ENCODE measurements around the gene HMCN1.
A peak's percentile ranks its signal among the peaks of the same experiment; 100 is the strongest.

The HMCN1 gene

GRCh38 chr1:185733818-185734735 lies at the start of gene HMCN1:
HMCN1 (plus strand) TSS chr1:185734391; CDS start chr1:185734780, 389 bp downstream.
- Mint-ChIP-seq H3K36me3 (ENCODE audit: insufficient read depth) (peaks cover 5% of the 10 kb centered on the region), H3K4me1 (peaks cover 18% of the 10 kb centered on the region), H3K9me3 (peaks cover 9% of the 10 kb centered on the region), H3K4me3 (peak within 1 kb of the TSS; percentile 53), H3K27ac (ENCODE audit: low read depth) (no peak within 1 kb of the TSS), H3K27me3 (peaks cover 90% of the 10 kb centered on the region)
- ATAC-seq (replicated peaks; ENCODE audit: extremely low read depth, poor library complexity, severe bottlenecking) (no peak), DNase-seq (ENCODE audit: low spot score in 2 of 2) (no peak)

DNA sequence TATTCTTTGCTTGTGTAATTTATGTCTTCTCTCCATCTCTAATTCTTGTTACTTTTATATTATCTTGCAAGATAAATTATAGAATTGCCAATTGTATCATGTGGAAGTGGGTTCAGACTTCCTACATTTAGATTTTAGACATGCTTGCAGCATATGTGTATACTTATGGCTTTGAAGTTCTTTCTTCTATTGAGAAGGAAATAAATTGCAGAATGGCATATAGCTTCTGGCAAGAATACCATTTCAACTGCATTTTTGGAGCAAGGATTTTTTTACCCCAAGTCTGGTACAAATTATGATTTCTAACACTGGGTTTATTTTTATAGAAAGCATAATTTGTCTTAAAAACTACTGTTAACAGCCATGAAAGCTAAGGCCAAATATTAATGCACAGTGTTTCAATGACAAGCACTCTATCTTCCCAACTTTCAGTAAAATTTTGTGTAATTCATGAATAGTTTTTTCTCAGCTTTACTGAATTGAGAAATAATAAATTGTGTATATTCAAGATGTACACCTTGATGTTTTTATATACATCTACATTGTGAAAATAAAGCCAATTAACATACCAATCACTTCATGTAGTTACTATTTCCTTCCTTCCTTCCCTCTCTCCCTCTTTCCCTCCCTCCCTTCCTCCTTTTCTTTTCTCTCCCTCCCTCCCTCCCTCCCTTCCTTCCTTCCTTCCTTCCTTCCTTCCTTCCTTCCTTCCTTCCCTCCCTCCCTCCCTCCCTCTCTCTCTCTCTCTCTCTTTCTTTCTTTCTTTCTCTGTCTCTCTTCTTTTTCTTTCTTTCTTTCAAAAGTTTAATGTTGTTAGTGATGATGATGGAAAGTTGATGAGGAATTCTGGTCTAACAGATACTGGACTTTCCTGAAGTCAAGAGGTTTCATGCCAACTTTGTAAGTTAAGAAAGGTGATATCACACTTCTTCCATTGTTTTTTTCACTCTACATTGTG lies 47.1 kb upstream of the HMCN1 start:
- Mint-ChIP-seq H3K9me3 (no peaks in the 10 kb centered on the region), H3K4me3 (no peak overlapping the region), H3K27ac (ENCODE audit: low read depth) (no peak overlapping the region), H3K4me1 (no peaks in the 10 kb centered on the region), H3K27me3 (peaks cover 52% of the 10 kb centered on the region), H3K36me3 (ENCODE audit: insufficient read depth) (no peaks in the 10 kb centered on the region)
- no peak for DNase-seq (ENCODE audit: low spot score in 2 of 2)
- ATAC-seq (replicated peaks; ENCODE audit: extremely low read depth, poor library complexity, severe bottlenecking), result no peak

GRCh38 chr1:185690527-185690926 lies 43.7 kb upstream of the HMCN1 start:
- no peak for DNase-seq (ENCODE audit: low spot score in 2 of 2)
- ATAC-seq (replicated peaks; ENCODE audit: extremely low read depth, poor library complexity, severe bottlenecking), result no peak
- H3K36me3 Mint-ChIP-seq (ENCODE audit: insufficient read depth), result no peaks in the 10 kb centered on the region
- H3K4me3 Mint-ChIP-seq, result no peak overlapping the region
- H3K9me3 Mint-ChIP-seq, result no peaks in the 10 kb centered on the region
- peaks cover 49% of the 10 kb centered on the region for H3K27me3 Mint-ChIP-seq
- no peak overlapping the region for H3K27ac Mint-ChIP-seq (ENCODE audit: low read depth)
- H3K4me1 Mint-ChIP-seq, result peaks cover 12% of the 10 kb centered on the region

DNA sequence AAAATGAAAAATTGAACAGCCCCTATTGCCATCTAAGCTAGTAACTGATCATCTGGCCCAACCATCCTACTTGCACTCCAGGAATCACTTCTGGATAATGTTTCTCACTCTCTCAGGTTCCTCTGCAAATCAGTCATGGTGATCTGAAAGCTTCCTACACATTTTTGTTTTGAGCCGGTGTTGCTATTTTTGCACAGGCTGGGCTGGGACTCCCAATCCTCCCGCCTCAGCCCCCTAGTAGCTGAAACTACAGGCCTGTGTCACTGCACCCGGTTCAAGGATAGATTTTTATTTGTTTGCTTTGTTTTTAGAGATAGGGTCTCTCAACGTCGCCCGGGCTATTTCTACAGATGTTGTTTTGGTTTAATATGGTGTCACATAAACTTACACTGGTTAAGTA lies 40.5 kb upstream of the HMCN1 start:
- no peak for DNase-seq (ENCODE audit: low spot score in 2 of 2)
- Mint-ChIP-seq H3K9me3 (no peaks in the 10 kb centered on the region), H3K4me3 (peak overlapping the region; percentile 73), H3K4me1 (peaks cover 12% of the 10 kb centered on the region), H3K27ac (ENCODE audit: low read depth) (peak overlapping the region; percentile 92), H3K36me3 (ENCODE audit: insufficient read depth) (no peaks in the 10 kb centered on the region), H3K27me3 (peaks cover 26% of the 10 kb centered on the region)
- no peak for ATAC-seq (replicated peaks; ENCODE audit: extremely low read depth, poor library complexity, severe bottlenecking)

DNA sequence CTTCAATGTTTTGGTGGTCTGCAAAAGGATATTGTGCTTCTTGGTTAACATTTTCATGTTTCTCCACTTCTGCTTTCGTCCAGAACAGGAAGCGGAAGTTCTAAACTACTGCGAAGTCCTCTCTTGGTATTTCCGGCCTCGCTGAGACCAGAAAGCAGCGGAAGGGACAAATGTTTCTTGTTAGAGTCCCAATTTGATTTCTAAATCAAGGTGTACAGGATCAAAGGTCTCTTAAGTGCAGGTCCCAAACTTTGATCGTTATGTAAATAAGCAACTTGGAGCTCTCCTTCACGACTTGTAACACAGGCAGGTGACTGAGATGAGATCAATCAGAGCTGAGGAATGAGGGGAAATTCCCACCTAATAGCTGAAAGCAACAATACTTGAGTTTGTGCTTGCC lies 40.1 kb upstream of the HMCN1 start:
- peaks cover 22% of the 10 kb centered on the region for H3K27me3 Mint-ChIP-seq
- DNase-seq (ENCODE audit: low spot score in 2 of 2) (no peak), ATAC-seq (replicated peaks; ENCODE audit: extremely low read depth, poor library complexity, severe bottlenecking) (peak; percentile 14)
- no peaks in the 10 kb centered on the region for H3K9me3 Mint-ChIP-seq
- H3K27ac Mint-ChIP-seq (ENCODE audit: low read depth), result peak overlapping the region; percentile 92
- peak overlapping the region; percentile 73 for H3K4me3 Mint-ChIP-seq
- no peaks in the 10 kb centered on the region for H3K36me3 Mint-ChIP-seq (ENCODE audit: insufficient read depth)
- peaks cover 12% of the 10 kb centered on the region for H3K4me1 Mint-ChIP-seq

DNA sequence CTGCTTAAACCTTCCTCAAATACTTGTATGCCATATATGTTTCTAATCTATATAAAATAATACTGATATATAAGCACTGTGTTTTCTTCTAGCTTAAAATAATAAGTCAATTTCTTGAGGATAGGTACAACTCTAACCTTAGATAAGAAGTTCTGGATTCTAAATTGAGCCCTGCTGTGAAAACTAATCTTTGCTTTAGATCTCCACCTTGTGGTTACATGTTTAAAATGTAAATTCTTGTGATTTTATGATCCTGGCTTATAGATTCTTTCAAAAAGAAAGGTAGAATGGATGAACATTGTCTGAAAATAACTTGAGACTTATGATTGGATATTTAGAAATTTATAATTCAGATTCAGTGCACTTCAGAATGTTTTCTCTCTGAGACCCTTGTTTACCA lies 38.9 kb upstream of the HMCN1 start:
- Mint-ChIP-seq H3K27ac (ENCODE audit: low read depth) (no peak overlapping the region), H3K9me3 (no peaks in the 10 kb centered on the region), H3K4me1 (peaks cover 12% of the 10 kb centered on the region), H3K36me3 (ENCODE audit: insufficient read depth) (no peaks in the 10 kb centered on the region), H3K4me3 (no peak overlapping the region), H3K27me3 (peaks cover 23% of the 10 kb centered on the region)
- DNase-seq (ENCODE audit: low spot score in 2 of 2) (no peak), ATAC-seq (replicated peaks; ENCODE audit: extremely low read depth, poor library complexity, severe bottlenecking) (no peak)

DNA sequence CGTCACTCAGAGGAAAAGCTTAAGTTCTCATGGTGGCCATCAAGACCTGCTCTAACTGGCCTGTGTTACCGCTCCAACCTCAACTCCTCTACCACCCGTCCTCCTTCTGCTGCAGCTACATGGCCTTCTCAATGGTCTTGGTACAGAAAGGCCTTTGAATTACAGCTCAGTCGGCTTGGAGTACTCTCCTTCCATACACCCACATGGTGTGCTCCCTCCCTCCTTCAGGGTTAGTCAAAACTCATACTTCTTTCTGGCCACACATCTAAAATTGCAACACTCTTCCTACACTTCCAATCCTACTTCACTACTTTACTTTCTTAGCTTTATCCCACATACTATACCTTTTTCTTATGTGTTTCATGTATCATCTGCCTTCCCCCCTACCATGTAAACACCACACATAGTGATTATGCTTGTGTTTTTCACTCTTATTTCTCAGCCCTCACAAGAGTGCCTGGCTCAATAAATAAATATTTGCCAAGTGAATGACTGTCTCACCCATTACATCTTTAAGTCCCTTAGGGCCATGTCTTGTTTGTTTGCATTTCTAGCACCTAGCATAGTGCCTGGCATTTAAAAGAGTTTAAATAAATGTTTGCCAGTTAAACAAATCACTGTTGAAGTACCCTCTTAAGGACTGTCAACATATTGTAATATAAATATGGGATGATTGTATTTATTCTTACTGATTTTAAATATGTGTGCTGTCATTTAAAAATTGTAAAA lies 37.6 kb upstream of the HMCN1 start:
- DNase-seq (ENCODE audit: low spot score in 2 of 2) (no peak), ATAC-seq (replicated peaks; ENCODE audit: extremely low read depth, poor library complexity, severe bottlenecking) (no peak)
- Mint-ChIP-seq H3K4me3 (no peak overlapping the region), H3K27ac (ENCODE audit: low read depth) (no peak overlapping the region), H3K4me1 (peaks cover 12% of the 10 kb centered on the region), H3K27me3 (peaks cover 32% of the 10 kb centered on the region), H3K36me3 (ENCODE audit: insufficient read depth) (no peaks in the 10 kb centered on the region), H3K9me3 (no peaks in the 10 kb centered on the region)

DNA sequence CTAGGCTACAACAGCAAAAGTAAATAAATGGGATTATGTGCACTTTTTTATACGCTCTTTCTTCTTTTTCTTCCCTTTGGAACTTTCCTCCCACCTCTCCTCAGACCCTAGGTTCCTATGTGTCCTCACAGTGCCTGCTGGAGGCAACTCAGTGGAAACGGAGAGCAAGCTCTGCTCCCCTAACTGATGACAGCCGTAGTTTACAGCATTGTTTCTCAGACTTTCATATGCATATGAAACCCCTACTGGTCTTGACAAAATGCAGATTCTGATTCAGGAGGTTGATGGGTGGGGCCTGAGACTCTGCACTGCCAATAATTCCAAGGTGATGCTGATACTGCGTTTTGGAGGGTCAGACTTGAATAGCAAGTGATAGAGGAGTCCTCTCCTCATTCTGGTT lies 34.3 kb upstream of the HMCN1 start:
- Mint-ChIP-seq H3K27ac (ENCODE audit: low read depth) (no peak overlapping the region), H3K4me3 (no peak overlapping the region), H3K4me1 (no peaks in the 10 kb centered on the region), H3K9me3 (no peaks in the 10 kb centered on the region), H3K27me3 (peaks cover 24% of the 10 kb centered on the region), H3K36me3 (ENCODE audit: insufficient read depth) (no peaks in the 10 kb centered on the region)
- DNase-seq (ENCODE audit: low spot score in 2 of 2), result no peak
- ATAC-seq (replicated peaks; ENCODE audit: extremely low read depth, poor library complexity, severe bottlenecking), result no peak

DNA sequence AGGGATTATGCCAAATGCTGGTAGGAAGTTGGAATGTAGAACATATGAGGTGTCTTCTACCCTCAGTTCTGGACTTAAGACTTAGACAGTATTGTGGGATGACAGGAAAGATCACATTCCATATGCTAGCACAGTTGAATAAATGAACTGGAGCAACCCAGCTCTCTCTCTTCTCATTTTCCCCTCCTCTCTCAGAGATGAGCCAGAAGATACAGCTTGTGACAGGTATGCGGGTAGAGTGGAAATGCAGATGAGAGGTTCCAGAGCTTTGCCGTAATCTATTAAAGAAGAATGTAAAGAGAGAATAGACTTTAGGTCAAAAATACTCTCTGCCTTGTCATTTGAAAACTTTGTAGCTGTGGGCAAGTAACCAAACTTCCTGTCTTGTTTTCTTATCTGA lies 32.5 kb upstream of the HMCN1 start:
- Mint-ChIP-seq H3K9me3 (no peaks in the 10 kb centered on the region), H3K27me3 (peaks cover 32% of the 10 kb centered on the region)

GRCh38 chr1:185704181-185704580 lies 30.0 kb upstream of the HMCN1 start:
- no peak for DNase-seq (ENCODE audit: low spot score in 2 of 2)
- Mint-ChIP-seq H3K36me3 (ENCODE audit: insufficient read depth) (no peaks in the 10 kb centered on the region), H3K4me3 (no peak overlapping the region), H3K27me3 (peaks cover 57% of the 10 kb centered on the region), H3K9me3 (peaks cover 5% of the 10 kb centered on the region), H3K27ac (ENCODE audit: low read depth) (no peak overlapping the region), H3K4me1 (no peaks in the 10 kb centered on the region)
- ATAC-seq (replicated peaks; ENCODE audit: extremely low read depth, poor library complexity, severe bottlenecking), result no peak

More for the DNA sequence above, 32.5 kb upstream of the HMCN1 start:
- no peak for DNase-seq (ENCODE audit: low spot score in 2 of 2)
- H3K27ac Mint-ChIP-seq (ENCODE audit: low read depth), result no peak overlapping the region
- H3K4me1 Mint-ChIP-seq, result no peaks in the 10 kb centered on the region
- H3K4me3 Mint-ChIP-seq, result no peak overlapping the region
- no peak for ATAC-seq (replicated peaks; ENCODE audit: extremely low read depth, poor library complexity, severe bottlenecking)
- no peaks in the 10 kb centered on the region for H3K36me3 Mint-ChIP-seq (ENCODE audit: insufficient read depth)

DNA sequence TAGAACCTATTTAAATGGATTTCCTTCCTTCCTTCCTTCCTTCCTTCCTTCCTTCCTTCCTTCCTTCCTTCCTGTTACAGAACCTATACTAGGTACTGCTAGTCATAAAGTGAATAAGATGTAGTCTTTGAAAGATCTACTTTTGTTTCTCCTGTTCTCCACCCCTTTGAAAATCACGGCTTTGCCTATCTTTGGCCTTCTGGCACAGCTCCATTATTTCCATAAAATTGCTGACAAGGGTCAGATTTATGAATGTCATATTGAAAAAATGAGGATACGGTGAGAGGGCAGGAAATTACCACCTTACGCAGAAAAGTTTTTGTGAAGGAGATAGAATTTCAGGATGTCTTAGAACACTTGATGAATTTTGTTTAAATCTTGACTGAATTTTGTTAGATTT lies 18.1 kb upstream of the HMCN1 start:
- Mint-ChIP-seq H3K36me3 (ENCODE audit: insufficient read depth) (no peaks in the 10 kb centered on the region), H3K9me3 (no peaks in the 10 kb centered on the region), H3K27me3 (peaks cover 66% of the 10 kb centered on the region), H3K27ac (ENCODE audit: low read depth) (no peak overlapping the region), H3K4me1 (no peaks in the 10 kb centered on the region), H3K4me3 (no peak overlapping the region)
- DNase-seq (ENCODE audit: low spot score in 2 of 2), result no peak
- no peak for ATAC-seq (replicated peaks; ENCODE audit: extremely low read depth, poor library complexity, severe bottlenecking)

DNA sequence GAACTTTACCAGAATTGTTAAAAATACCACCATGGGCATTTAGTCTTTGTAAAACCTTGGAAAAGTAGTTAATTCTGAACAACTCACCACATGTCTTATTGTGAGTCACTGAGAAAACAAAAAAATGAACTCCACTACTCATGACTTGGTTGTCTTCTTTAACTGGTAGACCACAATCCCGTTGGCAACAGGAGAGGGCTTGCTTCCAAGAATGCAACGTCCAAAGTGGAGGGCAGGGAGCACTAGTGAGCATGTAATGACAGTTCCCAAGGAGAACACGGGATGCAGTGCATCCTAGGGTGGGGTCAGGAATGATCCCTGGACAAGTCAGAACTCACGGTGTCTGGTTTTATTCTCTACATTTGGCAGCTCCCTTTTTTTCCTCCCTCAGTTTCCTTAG lies 15.2 kb upstream of the HMCN1 start:
- Mint-ChIP-seq H3K4me3 (no peak overlapping the region), H3K36me3 (ENCODE audit: insufficient read depth) (no peaks in the 10 kb centered on the region), H3K4me1 (no peaks in the 10 kb centered on the region), H3K27me3 (peaks cover 56% of the 10 kb centered on the region), H3K9me3 (no peaks in the 10 kb centered on the region), H3K27ac (ENCODE audit: low read depth) (no peak overlapping the region)
- DNase-seq (ENCODE audit: low spot score in 2 of 2), result no peak
- no peak for ATAC-seq (replicated peaks; ENCODE audit: extremely low read depth, poor library complexity, severe bottlenecking)

Data from central memory CD8-positive, alpha-beta T cell (primary cell).